T-helper 2 cell (primary cell): ENCODE measurements around the gene HSD17B10.
"Not testable (repeated sequence)": the region's sequence is repeated elsewhere in the genome, so short reads cannot be mapped to it uniquely, and the experiment has no call there.

Experiments used
- DNase-seq, 5 experiments: peaks; one replicate each; pipeline versions ENCODE4 v3.0.0 to v3.0.0-alpha.2; 2012 to 2022

The HSD17B10 gene

DNA sequence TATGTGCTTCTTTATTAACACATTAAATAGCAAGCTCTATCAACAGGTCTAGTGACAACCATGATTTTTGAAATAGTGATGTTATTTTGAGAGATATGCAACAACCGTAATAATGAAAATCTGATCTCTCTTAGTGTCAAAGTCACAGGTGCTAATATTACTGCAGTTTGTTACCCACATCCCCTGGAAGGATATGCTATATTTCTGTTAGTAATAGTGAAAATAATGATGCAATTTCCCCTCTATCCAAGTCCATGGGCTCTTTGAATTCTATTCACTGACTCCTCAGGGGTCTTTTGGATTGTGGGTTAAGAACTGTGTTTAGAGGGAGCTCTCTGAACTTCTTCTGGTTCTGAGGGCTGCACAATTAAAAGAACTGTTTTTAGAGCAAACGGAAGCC, 3.0 kb upstream of the HSD17B10 start:
- DNase-seq, result peak in 1 of 5 experiments; percentile 40

DNA sequence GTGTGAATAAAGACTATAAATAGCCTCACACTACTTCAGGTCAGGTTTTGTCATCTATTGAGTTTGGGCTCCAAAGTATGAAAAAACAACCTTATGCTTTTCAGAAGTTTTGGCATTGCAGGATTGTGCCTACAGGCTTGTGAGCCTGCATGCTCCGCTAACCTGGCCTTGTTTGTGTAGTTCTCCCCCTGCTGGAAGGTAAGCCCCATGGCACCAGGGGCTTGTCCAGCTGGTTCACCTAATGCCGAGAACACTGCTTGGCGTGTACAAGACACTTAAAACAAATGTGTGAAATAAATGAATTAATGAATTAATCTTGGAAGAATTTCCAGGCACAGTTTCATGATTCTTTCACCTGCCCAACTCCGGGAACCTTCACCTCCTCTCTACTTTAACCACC, 1.8 kb upstream of the HSD17B10 start:
- peak; percentile 15 to 77 (median 50) for DNase-seq

DNA sequence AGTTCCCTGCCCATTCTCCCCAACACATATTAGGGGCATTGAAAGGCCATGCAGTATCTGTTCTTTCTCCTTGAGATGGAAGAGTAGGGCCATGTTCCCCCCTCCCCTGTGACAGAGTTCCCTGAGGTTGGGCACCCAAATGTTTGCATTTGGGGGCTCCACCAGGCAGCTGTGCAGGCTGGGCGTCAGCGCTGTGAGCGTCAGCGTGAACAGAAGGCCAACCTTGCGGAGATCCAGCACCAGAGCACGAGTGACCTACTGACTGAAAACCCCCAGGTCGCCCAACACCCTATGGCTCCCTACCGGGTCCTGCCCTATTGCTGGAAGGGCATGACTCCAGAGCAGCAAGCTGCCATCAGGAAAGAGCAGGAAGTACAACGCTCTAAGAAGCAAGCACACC, 3.9 kb downstream of the HSD17B10 start:
- no peak for DNase-seq

DNA sequence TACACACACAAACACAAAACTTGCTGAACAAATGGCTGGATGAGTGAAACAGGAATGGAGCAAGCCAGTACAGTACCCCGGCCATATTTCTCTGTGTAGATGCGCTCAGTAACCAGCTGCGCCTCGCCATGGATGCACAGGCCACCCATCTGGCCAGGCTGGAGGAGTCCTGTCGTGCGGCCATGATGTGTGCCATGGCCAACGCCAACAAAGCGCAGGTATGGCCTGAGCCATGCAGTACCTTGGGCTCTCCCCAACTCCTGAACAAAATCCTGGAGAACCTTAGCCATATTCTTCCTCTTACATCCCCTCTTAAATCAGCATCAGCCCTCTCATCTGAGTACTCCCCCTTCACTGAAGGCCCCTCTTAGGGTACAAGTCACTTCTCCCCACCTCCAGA, 4.4 kb downstream of the HSD17B10 start:
- DNase-seq, result no peak

DNA sequence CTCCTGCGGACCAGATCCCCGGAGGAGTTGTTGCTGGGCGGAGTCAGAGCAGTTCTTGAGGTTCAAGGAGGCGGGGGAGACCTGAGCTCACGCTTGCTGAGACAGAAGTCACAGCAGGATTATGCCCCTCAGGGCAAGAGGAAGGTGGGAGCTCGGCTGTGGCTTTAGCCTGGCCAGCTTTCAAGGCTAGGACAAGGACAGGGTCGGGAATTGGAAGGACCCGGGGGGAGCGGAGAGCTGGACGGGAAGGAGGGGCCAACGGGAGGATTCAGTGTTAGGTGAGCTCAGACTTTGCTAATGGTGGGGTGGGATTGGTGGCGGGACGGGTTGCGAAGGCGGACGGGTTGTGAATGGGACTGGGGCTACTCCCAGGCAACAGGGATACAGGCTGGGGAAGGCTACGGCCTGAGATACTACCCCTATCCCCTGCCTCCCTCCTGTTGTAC, 11.3 kb downstream of the HSD17B10 start, which contains the start of gene RIBC1:
Gene RIBC1 (plus strand): TSS at position 13 of the 446 bp plus-strand sequence. CDS start 3,404 bp downstream, outside the sequence.
- no peak for DNase-seq

DNA sequence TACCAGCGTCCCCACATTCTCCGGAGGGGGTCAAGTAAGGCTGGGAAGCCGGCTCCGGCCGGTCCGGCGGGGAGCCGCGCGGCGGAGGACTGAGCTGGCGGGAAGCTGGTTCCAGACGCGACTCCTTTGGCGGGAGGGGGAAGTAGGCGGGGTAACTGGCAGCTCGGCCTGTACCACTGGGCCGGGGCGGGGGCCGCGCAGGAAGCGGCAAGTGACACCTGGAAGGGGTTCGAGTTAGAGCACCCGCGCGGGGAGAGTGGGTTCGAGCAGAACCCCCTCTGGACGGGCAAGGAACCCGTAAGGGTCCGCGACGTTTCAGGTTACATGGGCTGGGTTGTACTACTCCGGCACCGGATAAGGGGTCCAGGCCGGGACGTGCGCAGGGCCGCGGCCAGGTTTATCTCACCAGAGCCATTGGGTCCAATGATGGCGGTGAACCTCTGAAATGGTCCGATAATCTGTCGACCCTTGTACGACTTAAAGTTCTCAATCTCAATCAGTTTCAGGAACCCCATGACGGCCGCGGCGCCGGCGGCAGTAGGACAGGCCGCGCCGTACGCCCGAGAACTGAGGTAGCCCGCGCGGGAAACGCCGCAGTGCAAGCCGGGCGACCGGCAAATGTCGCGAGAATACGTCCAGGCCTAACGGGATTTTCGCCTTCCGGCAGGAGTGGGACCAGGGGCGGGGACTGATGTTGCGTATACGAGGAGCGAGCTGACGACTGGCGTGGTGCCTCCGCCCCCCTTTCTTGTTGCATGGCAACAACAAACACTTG, 11.9 kb downstream of the HSD17B10 start, which contains the start of gene SMC1A:
Gene SMC1A (minus strand): TSS at position 569 of the 775 bp plus-strand sequence. CDS start 54 bp downstream, at position 515.
- peak; percentile 76 to 98 (median 93) for DNase-seq

DNA sequence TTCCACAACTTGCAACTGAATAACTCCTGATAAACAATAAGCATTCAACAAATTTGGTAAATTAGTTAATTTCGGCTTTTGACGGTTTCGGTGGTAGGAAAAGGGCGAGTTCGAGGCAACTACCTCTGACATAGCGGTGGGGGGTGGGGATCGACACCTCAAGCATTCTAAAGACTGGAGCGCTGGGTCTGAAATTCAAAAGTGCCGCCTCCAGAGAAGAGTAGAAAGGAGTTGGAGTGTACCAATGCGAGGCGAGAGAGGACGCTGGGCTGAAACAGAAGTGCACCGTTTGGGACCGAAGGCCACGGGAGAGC, 12.4 kb downstream of the HSD17B10 start:
- peak in 1 of 5 experiments; percentile 76 for DNase-seq

DNA sequence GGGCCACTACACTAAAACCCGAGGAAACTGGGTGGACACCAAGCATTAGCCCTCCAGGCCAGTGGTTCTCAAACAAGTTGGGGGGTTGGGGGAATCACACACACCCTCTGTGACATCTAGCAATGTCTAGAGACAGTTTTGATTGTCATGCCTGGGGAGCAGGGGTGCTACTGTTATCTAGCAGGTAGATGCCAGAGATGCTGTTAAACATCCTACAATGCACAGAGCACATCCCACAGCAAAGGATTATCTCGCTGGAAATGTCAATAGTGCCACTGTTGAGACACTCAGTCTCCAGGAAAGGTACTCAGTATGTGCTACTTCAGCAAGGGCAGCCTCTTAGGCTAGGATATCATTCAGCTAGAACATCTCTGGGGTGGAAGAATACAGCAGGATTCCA, 13.0 kb downstream of the HSD17B10 start:
- no peak for DNase-seq

DNA sequence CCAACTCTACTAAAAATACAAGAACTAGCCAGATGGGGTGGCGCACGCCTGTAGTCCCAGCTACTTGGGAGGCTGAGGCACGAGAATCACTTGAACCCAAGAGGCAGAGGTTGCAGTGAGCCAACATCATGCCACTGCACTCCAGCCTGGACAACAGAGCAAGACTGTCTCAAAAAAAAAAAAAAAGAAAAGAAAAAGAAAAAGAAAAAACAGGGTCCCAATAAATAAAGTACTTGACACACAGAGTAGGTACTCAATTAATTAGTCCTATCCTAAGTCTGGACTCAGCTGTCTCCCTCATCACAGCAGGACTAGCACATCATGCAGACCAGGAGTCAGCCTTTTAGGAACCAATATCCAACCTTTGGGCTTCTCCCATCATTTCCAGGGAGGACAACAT, 13.8 kb downstream of the HSD17B10 start:
- not testable (repeated sequence) for DNase-seq

DNA sequence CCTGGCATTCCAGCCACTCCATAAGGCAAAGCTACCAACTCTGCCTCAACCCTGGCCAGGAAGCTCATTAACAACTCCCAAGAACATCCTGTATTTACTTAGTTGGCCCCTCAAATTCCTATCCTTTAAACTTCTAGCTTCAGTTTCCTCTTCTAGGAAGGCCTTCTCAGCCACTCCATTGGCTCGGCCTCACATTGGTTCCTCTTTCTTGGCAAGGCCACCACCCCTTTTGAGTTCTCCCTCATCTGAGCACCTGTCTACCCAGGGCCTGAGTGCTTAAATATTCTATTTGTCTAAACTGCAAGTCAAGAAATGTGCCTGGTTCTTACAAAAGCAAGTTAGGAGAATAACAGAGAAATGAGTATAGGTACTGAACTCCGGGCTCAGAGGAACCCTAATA, 21.7 kb downstream of the HSD17B10 start:
- DNase-seq, result no peak

DNA sequence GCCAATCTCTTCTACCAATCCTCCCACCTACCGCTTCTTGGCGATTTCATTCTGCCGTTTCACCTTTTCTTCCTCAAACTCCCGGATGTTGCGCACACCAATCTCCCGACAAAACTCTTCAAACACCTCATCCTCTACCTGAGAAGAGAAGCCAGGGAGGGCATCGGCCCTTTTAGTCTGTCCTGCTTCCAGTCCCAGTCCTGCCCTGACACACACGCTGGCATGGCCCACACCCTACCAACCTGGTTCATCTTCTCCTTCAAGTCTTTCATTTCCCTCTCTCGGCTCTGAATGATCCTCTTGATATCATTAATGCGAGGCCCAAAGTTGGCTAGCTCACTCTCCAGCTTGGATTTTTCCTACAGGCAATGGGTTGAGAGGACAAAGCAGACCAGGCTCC, 30.6 kb downstream of the HSD17B10 start:
- DNase-seq, result no peak

DNA sequence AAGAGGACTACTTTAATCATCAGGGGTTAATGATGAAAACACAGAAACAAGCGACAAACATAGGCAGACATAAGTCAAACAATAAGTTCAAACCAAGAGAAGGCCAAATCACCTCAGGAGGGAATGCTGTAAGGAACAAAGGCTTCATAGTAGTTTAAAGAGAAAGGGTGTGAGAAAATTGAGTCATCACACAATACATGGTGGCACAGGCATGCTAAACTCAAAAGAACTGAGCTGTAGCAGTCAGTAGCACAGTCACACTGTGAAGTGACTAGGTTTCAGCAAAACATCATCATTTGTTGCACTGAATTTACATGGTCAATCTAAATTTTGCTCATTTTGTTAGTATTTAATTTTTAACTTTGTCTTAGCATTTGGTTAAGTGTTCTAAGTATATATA, 36.0 kb downstream of the HSD17B10 start:
- DNase-seq, result no peak

DNA sequence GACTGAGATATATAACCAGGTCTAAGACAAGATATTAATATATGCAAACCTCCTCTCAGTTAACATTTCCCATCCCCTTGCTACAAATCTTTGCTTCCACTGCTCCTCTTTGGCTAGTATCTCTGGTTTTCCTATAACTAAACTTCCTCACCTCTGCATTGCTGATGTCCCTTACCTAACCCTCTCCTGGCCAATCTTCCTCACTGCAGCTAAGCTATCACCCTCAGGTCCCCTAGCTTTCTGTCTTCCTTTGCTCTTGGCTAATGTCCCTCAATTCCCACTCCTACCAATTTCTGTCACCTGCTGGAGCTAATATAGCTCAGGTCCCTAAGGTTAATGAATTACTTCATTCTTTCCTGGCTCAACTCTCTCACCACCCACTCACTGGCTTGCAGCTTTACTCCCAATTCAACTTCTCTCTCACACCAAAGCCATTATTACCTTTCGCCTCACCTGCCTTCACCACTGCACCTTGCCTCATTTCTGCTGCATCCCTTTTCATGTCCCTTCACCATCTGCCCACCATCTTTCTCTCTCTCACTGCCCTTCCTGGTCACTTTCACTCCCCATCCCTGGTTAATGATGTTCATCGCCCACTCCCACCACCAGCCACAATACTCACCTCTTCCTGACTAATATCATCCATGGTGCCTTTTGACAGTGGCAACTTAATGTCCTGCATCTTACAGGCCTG, 38.4 kb downstream of the HSD17B10 start:
- no peak for DNase-seq

DNA sequence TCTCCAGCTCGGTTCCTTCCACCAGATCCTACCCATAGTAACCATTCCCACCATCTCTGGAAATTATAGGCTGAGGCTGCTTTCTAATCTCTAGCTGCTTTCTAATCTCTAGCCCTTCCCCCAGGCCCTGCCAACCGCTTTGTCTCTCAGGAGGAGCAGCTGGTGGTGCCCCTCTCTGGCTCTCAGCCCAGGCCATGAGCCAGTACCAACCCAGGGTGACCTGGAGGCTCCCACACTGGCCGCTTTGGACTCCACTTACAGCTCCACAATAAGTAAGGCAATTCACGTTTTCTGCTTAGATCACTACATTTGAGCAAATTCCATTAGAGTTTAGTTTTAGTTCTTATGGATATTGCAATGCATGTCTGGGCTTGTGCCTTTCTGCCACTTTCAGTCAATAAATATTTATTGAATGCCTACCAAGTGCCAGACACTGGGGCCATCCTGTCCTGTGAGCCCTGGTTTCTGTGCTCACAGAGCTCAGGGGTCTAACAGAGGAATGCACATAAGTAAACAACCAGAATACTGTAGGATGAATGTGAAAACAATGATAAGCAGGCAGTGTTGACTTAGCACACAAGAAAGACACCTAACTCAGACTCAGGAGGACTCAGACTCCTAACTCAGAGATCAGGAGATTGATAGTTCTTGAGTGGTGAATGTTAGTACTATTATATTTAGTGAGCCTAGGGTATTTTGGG, 50.6 kb downstream of the HSD17B10 start:
- no peak for DNase-seq
